NCI-H446 treated with DMSO at 0.1 percent for 48 hours (cell line): ENCODE data around the gene RASSF9.

Experiments used
- DNase-seq: peaks from one replicate; lab custom pipeline; 2025; lab: John Stamatoyannopoulos, UW

The RASSF9 gene

DNA sequence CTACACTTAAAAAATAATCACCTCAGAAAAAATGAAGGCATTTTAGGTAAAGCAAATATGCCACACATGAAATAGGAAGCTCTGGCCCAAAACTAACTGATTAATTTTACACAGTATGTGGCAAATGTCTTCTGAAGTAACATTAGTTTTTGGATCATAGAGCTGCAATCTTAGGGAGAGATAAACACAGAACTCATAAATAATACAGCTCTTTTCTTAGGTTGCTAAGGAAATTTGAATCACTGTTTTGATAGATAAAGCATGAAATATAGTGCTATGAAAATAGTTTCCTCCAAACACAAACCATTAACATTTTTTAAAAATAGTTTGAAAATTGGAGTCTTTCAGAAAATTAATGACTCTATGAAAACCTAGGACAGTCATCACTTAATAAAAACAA is 15.0 kb downstream of the RASSF9 start:
- DNase-seq, result no peak

DNA sequence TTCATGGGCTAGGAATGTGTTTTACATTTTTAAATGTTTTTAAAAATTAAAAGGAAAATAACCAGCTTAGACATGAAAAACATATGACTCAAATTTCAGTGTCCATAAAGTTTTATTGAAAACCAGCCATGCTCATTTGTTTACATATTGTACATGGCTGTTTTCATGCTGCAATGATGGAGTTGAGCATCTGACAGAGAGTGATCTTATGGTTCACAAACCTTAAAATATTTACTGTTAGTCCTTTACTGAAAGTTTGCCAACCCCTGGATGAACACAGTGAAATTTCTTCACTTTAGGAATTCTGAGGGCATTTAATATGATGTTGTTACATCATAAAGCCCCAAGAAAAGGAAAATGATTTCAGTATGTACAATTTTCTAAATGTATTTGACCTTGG is 16.1 kb downstream of the RASSF9 start:
- no peak for DNase-seq

DNA sequence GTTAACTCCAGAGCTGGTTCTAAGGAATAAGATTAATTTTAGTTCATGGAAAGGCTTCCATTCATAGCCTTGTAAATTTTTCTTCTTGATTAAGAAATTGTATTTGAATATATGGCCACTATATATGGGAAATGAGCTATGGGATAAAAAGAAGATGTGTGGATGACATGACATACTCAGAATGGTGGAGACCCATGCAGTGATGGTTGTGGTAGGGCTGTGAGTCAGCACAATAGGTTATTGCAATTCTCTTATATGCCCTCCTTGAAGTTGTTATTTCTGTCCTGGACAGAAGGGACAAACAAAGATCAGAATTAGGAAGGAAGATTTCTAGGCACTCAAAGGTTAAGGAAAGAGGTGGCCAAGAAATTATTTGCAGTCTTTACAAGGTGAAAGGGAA is 21.5 kb downstream of the RASSF9 start:
- DNase-seq, result no peak

DNA sequence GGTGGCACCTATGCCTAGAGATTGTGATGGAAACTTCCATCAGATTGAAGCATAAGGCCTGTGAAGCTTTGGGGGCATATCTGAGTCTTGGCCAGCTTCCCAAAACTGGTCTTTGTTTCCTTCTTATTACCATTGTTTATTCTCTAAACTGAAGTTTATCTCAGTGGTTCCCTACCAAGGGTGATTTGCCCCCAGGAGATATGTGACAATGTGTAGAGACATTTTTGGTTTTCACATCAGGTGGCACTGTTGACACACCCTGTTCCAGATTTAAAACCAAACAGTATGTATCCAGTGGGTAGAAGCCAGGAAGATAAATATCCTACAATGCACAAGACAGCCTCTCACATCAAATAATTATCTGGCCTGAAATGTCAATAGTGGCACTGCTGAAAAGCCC is 22.1 kb downstream of the RASSF9 start:
- no peak for DNase-seq

DNA sequence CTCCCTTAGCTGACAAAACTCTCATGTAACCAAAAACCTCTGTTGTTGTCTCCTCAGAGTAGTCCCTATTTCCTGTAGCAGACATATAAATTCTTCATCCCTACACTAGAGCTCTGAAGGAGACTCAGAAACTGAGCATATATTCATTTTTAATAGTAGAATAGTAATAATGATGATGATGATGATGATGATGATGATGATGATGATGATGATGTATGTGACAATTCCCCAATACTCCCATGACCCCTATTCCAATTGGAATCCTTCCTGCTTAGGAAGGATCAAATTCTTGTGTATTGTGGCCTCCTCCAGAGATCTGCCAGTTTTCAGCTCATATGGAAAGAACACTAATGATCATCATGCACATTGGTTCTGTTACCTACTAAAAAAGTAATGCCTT is 26.7 kb downstream of the RASSF9 start:
- DNase-seq, result no peak

DNA sequence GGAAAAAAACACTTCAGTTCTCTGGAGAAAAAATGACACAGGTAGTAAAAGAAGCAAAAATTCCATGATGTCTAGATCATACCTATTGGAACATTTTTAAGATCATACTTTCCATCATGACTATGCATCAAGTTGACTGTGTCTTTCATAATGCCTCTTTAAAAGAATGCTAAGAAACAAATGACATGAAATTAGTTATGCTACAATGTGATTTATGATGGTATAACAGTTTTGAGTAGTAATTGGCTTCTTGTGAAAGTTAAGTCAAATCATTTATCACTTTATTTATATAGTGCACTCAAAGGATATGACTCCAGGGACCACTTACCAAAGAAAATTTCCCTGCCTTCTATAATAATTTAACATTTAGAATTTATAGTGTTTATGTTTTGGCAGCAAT is 28.5 kb downstream of the RASSF9 start:
- no peak for DNase-seq

DNA sequence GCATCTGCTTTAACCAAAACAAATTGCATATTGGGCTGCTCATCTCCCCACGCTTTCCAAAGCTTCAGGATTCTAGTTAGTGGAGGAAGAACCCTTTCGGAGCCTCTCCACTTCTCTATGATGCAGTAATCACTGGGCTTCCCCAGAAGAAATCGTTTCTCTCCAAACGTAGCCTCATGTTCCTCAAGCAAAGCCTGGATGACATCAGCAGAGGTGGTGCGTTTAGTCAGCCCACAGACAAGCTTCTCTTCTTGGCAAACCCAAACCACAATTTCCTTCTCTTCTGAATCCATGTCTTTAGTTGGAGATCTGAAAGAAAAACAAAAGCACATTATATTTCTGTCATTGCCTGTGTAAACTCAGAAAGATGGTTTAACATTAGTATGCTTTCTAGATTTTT is 30.6 kb downstream of the RASSF9 start:
- no peak for DNase-seq

DNA sequence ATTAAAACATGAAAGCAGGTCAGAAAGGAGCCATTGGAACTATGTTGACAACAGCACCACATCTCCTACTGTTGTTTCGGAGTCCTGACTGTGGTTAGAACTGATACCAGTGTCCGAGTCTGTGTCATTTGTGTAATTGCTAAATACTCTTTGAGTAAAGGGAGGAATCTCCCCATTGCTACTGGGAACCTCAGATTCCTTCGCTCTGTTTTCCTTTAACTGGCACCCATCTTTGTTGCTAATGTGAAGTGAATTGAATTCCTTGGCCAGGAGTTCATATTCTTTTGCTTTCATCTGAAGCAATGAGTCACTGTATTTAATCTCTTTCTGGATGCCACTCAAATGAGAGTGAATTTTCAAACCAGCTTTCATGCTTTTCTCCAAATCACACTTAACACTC is 31.5 kb downstream of the RASSF9 start:
- peak; percentile 84 for DNase-seq

DNA sequence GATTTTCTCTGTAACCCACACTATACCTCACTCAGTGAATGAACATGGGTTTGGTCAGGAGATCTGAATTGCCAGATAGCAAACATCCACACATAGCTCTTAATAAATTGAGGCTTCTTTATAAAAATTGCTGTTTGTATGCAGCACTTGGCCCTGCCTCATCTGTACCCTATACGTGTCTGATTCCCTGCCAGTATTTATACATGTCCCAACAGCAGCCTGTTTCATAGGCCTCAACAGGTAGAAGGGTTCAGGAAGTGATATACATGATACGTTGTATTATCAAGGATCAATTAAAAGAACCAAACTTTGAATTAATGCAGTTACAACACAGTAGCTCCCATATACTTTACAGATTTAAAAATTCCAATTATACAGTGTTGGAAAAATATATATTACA is 32.3 kb downstream of the RASSF9 start:
- DNase-seq, result no peak

DNA sequence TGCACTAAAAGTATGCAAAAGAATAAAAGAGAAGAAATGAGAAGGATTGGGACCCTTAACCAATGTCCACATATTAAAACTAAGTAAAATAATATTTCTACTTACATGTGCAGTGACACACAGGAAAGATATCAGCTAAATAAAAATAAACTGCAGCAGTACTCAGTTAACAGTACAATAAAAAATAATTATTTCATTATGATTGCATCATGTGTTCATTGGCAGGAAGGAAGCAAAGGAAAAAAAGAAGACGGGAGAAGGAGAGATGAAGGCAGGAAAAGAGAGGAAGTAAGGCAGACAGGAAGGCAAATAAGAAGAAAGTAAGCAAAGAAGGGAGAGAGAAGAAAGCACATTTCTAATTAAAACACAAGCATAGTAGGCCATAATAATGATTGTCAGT is 33.0 kb downstream of the RASSF9 start:
- DNase-seq, result no peak

DNA sequence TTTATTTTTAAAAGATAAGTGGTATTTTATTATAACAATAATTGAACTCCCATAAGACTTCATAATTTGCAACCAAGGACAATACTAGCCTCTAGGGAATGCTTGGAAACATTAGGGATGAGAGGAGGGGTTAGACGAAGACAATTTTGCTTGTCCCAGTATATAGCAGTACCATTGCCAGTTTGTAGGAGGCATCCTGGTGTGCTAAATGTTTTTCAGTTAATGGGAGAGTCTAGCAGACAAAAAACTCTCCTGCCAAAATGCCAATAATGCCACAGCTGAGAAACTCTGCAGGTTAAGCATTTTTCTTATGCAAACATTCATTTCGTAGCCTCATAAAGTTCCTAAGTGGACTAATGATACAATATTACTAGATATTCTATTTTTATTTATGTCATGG is 38.1 kb downstream of the RASSF9 start:
- peak; percentile 92 for DNase-seq

DNA sequence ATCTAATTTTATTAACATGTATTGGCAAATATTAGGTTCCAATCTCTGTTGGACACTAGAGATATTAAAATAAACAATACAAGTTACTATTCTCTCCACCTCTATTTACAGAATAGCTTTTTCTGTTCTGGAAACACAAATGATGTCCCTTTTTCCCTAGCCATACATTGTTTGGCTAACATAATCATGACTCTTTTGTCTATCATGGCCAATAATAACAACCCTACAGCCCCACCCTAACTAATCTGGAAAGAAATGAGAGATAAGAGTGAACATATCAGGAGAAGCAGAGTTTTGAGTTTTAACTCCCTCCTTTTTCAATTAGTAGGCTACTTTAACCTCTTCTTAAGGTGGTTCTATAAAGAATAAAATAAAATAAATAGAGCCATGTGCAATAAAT is 40.2 kb downstream of the RASSF9 start:
- DNase-seq, result no peak

DNA sequence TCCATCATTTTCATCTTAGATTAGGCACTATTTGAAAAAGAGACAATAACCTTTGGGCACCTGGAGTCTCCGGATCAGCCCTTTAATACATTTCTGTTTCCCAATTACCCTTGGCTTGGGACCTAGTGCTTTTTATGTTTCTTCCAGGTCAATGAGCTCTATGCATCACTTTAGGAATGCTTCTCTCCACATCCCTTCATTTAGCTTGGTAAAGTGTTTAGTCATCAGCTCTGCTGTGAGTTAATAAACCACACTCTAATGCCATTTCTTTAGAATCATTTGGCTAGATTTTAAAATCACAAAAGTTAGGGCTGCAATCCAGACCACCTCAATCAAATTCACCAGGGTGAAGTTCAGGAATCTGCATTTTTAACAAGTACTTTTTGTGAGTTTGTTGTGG is 41.7 kb downstream of the RASSF9 start:
- no peak for DNase-seq

DNA sequence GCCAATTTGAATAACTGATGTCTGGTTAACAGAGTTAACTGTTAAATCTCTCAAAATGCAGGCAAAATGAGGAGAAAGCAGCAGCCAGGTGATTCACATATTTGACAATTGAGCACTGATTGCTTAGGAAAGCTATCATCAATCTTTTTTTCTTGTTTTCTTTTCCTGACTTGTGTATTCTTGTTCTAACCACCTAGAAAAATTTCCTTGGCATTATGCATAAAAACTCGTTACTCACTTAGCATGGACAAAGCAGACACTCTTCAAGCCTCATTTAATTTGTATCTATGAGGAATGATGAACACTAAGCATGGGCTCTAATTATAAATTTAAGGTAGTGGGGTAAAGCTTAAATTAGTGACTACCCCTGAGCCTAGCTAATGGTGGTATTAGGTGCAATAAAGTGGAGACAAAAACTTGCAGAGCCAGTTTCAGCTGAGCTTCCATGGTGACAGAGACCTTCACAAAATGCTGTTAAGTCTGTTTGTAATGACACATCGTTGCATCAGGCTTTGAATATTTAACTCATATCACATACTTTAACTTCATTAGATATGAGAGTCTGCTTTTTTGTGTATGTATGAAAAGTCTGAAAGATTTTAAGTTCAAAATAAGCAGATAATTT is 52.0 kb downstream of the RASSF9 start:
- DNase-seq, result peak; percentile 77

DNA sequence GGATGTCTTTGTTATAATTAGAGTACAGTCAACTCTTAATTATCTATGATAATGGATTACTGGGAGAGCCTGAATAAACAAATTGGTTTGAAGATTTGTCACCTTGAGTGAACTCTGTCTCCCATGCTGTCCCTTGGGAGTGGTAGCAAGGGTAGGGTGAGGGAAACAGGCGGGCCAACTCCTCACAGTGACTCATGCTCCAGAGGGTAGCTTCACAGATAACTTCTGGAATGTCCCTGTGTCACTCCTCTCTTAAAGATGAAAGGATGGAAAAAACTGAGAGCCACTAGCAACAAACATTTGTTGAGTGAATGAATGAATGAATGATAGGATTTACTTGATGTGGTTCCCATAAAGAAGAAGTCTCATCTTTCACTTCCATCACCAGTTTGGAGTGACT is 53.5 kb downstream of the RASSF9 start:
- DNase-seq, result no peak

DNA sequence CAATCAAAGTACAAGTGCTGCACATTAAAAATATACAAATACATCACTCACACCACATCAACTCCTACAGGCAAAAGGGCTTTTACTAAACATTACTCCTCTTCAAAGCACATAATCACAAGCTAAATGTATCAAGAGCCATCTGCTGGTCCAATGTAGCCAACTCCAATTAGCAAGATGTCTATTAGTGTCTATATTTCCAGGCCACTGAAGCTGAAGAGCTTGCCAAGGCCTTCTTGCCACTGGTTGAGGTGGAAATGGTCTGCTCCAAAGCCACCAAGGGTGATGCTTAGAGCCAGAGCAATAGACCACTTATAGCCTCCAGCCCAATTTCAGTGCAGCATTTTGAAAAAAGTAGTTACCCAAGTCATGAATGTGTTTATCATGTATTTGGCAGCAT is 54.4 kb downstream of the RASSF9 start:
- peak; percentile 100 for DNase-seq

DNA sequence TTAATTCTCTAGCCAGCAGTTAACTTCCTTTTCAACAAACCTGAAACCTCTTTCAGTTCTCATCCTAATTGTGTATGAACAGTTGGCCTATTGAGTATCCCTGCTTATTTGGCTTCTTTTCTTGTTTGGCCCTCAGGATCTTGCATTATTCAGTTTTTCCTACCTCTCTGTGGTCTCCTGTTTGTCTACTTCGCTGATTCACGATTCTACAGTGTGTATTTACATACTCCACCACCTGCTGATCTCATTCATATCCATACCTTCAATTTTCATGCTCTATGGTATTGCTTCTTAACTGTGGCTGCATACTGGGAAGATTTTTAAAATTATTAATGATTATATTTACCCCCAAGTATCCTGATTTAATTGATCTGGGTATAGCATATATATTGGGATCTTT is 56.4 kb downstream of the RASSF9 start:
- DNase-seq, result peak; percentile 97

DNA sequence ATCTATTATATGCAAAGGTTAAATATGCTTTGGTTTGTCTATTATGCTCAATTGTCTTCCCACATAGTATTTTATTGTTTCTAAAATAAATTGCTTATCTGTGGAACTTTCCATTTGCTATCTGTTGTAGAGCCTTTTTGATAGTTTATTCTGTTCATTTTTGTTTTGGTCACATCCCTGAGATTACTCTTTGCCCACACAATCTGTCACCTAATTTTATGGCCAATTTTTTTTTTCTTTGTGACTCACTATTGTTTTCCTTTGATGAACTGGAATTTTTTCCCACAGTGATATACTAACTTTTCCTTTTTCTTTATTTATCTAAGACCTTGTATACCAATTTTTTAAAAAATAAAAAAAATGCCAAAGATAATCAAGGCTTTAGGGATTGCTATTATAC is 61.1 kb downstream of the RASSF9 start:
- peak; percentile 87 for DNase-seq

DNA sequence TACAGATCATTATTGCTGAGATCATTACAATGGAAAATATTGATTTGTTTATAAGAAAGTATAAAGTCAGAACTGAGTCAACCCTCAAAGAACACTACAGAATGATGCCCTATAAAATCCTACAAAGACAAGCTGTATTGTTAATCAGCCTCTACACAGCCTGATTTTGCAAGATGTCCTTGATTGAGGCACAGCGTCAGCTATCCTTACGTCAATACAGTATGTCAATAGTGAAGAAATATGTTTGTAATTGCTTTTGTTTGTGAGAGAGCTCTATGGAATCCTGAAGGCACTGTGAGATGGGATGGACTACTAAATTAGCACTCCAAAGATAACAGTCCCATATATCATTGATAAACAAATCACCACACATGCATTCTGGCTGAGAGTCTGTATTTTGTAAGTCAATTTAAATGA is 70.7 kb downstream of the RASSF9 start:
- DNase-seq, result no peak

DNA sequence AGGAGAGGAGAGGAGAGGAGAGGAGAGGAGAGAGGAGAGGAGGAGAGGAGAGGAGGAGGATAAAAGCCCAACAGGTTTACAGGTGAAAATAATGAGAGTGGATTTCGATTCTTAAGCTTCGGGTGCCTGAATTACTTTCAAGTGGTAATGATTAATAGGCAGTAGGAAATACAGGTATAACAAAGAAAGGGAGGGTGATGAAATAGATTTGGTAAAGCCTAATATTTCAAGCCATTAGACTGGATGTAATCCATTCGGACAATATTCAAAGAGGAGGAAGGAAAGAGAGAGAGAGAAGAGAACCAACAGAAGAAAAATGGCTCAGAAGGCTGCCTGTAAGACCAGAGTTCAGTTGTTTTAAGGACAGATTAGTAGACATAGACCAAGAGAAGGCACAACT is 76.6 kb downstream of the RASSF9 start:
- DNase-seq, result no peak

DNA sequence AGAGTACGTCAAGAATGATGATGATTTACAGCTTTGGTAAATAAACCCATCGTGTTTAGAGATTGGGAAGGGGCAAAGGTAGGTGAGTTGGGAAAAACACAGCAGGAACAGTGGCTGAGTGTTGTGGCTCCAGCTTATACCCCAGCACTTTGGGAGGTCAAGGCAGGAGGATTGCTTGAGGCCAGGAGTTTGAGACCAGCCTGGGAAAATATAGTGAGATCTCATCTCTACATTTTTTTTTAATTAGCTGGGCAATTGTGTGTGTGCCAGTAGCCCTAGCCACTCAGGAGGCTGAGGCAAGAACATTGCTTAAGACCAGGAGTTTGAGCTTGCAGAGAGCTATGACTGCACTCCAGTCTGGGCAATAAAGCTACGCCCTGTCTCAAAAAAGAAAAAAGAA is 77.1 kb downstream of the RASSF9 start:
- DNase-seq, result no peak

DNA sequence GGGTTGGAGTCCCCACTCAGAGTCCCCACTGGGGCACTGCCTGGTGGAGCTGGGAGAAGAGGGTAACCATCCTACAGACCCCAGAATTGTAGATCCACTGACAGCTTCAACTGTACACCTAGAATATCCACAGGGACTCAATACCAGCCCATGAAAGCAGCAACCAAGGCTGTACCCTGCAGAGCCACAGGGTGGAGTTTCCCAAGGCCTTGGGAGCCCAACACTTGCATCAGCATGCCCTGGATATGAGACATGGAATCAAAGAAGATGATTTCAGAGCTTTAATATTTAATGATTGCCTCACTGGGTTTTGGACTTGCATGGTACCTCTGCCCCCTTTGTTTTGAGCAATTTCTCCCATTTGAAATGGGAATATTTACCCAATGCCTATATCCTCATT is 80.4 kb downstream of the RASSF9 start:
- no peak for DNase-seq
